ENCODE data around the gene IVL.

DNA sequence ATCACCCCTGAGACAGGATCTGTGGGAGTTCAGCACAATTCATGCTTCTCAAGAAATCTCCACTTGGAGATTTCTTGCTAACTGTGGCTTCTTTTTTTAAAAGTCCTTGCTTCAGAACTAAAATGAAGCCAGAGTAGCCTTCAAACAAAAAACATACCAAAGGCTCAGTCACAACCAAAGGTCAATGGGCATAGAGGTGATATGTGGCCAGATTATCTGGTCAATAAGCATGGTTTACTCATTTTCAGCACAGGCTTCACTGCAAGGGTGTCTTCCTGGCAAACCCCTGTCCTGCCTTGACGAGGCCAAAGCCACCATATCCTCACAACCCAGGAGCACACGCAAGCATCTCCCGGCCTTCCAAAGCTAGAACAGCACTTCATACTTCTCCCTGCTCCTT is 50.9 kb downstream of the IVL start:
- TF ChIP-seq, protein P1, sequence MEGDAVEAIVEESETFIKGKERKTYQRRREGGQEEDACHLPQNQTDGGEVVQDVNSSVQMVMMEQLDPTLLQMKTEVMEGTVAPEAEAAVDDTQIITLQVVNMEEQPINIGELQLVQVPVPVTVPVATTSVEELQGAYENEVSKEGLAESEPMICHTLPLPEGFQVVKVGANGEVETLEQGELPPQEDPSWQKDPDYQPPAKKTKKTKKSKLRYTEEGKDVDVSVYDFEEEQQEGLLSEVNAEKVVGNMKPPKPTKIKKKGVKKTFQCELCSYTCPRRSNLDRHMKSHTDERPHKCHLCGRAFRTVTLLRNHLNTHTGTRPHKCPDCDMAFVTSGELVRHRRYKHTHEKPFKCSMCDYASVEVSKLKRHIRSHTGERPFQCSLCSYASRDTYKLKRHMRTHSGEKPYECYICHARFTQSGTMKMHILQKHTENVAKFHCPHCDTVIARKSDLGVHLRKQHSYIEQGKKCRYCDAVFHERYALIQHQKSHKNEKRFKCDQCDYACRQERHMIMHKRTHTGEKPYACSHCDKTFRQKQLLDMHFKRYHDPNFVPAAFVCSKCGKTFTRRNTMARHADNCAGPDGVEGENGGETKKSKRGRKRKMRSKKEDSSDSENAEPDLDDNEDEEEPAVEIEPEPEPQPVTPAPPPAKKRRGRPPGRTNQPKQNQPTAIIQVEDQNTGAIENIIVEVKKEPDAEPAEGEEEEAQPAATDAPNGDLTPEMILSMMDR (IDR thresholded peaks at IDR 0.05): no peak
- no peak for TF ChIP-seq POLR2A (IDR thresholded peaks at IDR 0.05)
